Stimulated activated CD4-positive, alpha-beta T cell treated with anti-CD3 and anti-CD28 coated beads, TNF-alpha, amount 100 ng/mL, for 4 hours (primary cell): ENCODE data around the gene PPP1R14C.
"Not testable (repeated sequence)": the region's sequence is repeated elsewhere in the genome, so short reads cannot be mapped to it uniquely, and the experiment has no call there.

Source experiments
- DNase-seq, 3 experiments: peaks; one replicate each; pipeline ENCODE4 v3.0.0-alpha.2; 2020; ENCODE audit warnings: low read depth in 3 of 3

Gene PPP1R14C

GRCh38 chr6:150169181-150169580 lies 26.3 kb downstream of the PPP1R14C start:
- no peak for DNase-seq

GRCh38 chr6:150169609-150170008 lies 26.8 kb downstream of the PPP1R14C start:
- DNase-seq, result no peak

DNA sequence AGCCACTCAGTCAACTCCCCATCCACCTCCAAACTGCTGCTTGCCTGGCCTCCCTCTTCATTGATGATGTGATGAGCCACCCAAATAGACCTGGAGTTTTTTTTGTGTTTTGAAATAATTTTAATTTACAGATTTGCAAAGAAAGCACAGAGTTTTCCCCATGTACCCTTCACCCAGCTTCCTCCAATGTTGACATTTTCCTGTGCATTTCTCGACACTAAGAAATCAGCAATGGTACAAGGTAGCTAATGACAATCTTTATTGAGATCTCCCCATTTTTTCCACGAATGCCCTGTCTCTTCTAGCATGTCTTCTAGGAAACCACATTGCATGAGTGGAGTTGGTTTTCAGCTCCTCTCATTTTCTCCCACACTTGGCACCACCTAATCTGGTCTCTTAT lies 30.1 kb downstream of the PPP1R14C start:
- DNase-seq, result no peak

DNA sequence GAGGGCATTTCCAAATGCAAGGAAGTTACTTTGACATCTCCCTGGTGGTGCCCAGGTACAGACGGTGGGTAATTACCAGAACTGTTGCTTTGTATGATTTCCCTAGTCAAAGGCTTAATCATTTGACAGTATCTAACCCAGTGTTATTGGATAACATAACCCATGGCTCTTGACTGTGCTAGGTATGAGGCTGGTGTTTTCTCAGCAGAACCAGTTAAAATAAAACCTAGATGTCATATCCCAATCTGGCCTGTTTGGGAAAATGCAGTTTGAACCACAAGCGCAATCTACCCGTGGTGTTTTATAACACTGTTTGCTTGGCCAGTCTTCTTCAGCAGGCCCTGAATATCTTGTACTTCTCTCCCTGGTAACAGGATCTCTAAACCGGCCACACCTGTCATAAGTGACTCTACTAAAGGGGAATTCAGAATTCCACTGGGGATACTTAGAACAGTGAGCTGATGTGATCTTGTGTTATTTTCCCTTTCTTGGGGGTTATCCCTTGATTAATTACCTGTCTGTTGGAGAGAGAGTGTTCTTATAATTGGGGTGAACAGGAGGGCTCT lies 32.8 kb downstream of the PPP1R14C start:
- no peak for DNase-seq

GRCh38 chr6:150176152-150176551 lies 33.3 kb downstream of the PPP1R14C start:
- DNase-seq, result no peak

DNA sequence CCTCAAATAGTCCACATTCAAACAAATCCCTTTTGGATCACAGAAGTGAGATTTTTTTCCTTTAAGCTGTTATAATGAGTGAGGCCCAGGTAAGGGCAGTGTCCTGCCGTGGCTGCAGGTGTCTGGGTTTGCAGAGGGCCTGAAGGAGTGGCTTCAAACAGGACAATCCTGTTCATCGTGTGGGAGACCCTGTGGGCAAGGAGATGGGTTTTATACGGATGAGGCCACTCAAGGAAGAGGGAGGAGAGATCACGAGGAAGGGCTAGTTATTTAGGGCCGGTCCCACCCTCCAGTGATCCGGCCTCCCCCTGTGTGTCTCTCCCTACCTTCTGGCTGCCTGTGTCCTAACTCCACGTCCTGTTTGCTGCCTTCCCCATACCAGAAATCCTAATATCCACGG lies 33.8 kb downstream of the PPP1R14C start:
- no peak for DNase-seq

DNA sequence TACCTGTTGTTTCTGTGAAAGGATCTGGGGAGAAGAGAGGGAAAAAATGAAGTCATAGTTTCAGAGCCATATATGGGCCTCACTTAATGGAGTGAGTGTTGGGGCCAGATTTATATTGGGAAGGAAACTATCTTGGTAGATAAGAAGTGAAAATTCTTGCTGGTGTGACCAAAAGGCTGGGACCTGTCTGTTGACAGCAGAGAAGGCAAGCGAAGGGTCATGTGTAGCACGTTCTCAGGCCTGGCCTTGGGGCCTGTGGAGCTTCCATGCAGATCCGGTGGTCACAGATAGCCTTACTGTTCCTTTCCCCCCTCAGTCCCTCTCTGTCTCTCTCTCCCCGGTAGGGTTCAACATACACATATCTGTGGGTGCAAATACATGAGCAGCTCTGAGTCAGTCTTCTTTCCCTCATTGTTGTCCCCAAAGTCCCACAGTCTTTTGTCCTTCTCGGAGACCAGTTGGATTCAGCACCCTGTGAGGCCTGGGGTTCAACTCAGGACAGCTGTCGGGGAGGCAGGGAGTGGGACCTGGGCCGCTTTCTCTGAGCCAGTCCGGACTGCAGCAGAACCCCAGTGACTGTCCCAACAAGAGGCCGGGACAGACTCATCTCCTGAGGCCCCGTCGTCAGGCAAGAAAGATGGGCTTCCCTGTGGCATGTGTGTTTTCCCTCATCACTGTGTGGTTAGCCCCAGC lies 34.6 kb downstream of the PPP1R14C start:
- DNase-seq, result no peak

DNA sequence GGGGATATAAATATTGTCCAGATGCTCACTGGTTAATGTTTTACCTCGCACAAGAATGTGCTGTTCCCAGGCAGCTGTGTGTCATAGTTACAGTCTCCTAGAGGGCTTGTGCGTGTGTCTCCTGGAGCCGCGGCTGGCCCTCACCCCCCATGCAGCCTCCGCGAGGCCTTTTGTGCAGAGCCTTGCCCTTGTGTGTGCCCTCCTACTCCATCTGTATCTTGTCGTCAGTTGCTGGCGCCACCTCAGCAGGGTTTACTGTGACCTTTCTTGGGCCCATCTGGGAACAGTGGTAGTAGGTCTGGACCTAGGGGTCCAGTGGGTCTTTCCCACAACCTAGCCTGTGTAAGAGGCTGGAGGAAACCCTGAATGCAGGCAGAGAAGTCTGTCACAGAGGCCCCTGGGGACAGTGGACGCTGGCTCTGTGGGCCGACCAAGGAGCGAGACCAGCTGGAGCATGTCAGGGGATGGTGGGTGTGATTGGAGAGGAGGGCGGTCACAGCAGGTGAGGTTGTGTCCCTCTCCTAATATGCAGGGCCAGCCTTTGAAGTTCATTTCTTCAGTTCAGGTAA lies 35.2 kb downstream of the PPP1R14C start:
- DNase-seq, result no peak

GRCh38 chr6:150179030-150179429 lies 36.2 kb downstream of the PPP1R14C start:
- DNase-seq, result no peak

GRCh38 chr6:150179907-150180424 lies 37.1 kb downstream of the PPP1R14C start:
- not testable (repeated sequence) for DNase-seq

DNA sequence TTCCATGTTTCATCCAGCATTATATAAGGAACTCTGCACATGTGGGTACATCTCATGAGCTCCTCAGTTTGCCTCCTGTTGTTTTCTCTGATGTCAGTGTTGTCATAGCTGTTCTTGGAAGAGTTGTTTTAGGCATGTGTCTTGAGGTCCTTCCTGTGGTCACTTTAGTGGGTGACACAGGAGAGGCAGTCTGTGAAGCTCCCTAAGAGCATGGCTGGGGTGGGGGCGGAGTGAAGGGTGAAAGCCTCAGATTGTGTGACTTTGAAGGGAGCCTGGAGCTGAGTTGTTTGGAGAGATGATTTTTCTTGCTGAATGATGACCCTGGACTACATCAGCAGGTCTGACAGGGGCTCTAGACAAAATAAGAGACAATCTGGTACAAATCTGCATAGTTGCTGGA lies 37.7 kb downstream of the PPP1R14C start:
- DNase-seq, result no peak

GRCh38 chr6:150182460-150183078 lies 39.7 kb downstream of the PPP1R14C start:
- DNase-seq, result no peak

GRCh38 chr6:150183105-150183504 lies 40.3 kb downstream of the PPP1R14C start:
- DNase-seq, result no peak

GRCh38 chr6:150183966-150184365 lies 41.1 kb downstream of the PPP1R14C start:
- DNase-seq, result no peak

GRCh38 chr6:150184850-150185731 lies 42.2 kb downstream of the PPP1R14C start:
- DNase-seq, result no peak

DNA sequence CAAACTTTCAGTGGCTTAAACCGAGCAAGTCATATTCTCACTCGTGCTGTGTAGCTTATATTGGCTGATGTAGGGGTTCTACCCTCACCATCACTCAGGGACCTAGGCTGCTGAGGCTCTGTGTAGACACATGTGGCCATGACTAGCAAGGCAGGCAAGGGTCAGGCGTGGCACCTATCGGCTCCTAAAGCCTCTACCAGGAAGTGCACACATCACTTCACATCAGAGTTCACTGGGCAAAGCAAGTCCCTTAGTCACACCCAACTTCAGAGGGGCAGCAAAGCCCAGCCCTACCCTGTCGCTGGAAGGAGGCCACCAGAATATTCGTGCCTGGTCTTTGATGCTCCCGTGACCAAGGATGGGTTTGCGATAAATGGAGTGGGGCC lies 42.9 kb downstream of the PPP1R14C start:
- DNase-seq, result no peak

DNA sequence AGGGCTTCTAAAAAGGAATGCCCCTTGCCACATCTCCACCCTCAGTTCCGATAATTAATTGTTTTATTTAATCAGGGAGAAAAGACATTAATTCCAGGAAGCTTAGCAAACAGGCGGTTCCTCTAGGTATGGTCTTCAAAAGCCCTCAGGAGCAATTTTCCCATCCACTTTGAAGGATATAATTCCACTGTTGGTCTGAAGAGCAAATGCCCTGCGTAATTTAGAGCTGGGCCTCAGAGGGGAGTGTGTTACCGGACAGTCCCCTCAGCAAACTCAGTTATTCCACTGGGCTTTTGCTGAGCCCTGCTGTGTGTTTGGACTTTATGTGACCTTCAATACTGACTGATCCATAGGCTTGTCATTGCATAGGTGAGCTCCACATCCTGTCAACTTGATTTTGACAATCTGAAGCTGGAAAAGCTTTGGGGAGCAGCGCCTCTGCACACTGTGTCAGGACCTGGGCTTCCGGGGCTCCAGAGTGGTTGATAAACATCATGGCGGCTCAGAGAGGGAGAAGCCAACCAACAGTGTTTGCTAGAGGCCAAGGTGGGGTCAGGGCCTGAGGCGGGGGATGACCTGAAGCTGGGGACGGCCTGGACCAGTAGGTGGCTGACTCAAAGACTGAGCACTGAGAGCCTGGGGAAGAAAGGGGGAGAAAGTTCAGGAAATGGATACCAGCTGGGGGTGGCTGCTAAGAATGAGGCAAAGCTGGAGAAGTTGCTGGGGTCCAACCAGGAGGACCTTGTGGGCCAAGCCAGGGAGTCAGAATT lies 43.5 kb downstream of the PPP1R14C start:
- no peak for DNase-seq

GRCh38 chr6:150187433-150187832 lies 44.6 kb downstream of the PPP1R14C start:
- DNase-seq, result not testable (repeated sequence)

DNA sequence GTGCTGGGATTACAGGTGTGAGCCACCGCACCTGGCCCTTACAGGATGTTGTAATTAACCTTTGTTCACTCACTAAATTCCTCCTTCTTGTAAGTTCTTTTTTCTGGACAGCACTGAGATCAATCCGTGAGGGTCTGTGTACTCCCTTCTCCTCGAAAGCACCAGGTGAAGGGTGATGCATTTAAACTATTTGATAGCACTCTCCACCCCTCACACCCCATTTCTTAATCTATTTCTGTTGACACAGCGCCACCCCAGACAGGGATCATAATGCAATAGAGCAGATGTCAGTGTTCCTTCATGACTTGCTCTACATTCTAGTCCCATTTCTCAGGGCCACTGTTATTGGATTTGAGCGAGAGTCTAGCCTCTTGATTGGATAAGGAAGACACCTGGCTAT lies 46.3 kb downstream of the PPP1R14C start:
- no peak for DNase-seq

DNA sequence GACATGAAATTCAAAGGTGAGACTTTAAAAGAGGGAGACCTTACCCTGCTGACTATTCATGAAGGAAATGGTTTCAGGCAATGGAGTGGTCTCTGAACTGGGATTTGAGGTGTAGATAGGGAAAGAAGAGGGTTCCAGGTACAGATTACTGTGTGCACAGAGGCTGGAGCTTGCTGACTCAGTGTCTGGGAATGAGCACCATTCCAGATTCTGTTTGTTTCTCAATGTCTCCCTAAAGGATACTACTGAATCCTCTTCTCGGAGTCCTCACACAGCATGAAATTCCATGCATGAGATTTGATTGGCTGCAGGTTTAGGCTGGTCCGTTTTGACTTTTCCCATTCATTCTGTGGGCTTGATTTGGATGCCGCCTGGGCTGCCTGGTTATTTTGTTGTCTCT lies 49.0 kb downstream of the PPP1R14C start:
- no peak for DNase-seq

- no peak for DNase-seq
These were observed 51.4 kb downstream of the PPP1R14C start for GRCh38 chr6:150194195-150194594.
